Activated CD8-positive, alpha-beta memory T cell treated with anti-CD3 and anti-CD28 coated beads, Interleukin-2, amount 50 U/mL, for 1 hour (primary cell): Measurements from ENCODE around the gene JAZF1.
"Not testable (repeated sequence)": the region's sequence is repeated elsewhere in the genome, so short reads cannot be mapped to it uniquely, and the experiment has no call there.

Source experiments
- DNase-seq: peaks from one replicate; pipeline ENCODE4 v3.0.0-alpha.2; 2020; ENCODE audit errors: extremely low read depth

The JAZF1 gene

GRCh38 chr7:27873981-27874957, 306.3 kb downstream of the JAZF1 start:
- no peak for DNase-seq

GRCh38 chr7:27872356-27873275, 308.0 kb downstream of the JAZF1 start:
- no peak for DNase-seq

- DNase-seq: no peak
Measured at GRCh38 chr7:27871866-27872265, 308.7 kb downstream of the JAZF1 start.

- DNase-seq: no peak
Measured at GRCh38 chr7:27871086-27871485, 309.5 kb downstream of the JAZF1 start.

- no peak for DNase-seq
Measured at GRCh38 chr7:27870595-27870994, 310.0 kb downstream of the JAZF1 start.

- DNase-seq: no peak
Measured at GRCh38 chr7:27869056-27869455, 311.5 kb downstream of the JAZF1 start.

GRCh38 chr7:27868131-27868550, 312.5 kb downstream of the JAZF1 start:
- DNase-seq: no peak

GRCh38 chr7:27866828-27867672, 313.5 kb downstream of the JAZF1 start:
- DNase-seq: no peak

- DNase-seq: no peak
Measured at GRCh38 chr7:27866256-27866655, 314.3 kb downstream of the JAZF1 start.

GRCh38 chr7:27863880-27864279, 316.7 kb downstream of the JAZF1 start:
- DNase-seq: no peak

- no peak for DNase-seq
Measured at GRCh38 chr7:27861747-27862146, 318.8 kb downstream of the JAZF1 start.

GRCh38 chr7:27860800-27861199, 319.8 kb downstream of the JAZF1 start:
- no peak for DNase-seq

GRCh38 chr7:27856703-27857485, 323.7 kb downstream of the JAZF1 start:
- DNase-seq: not testable (repeated sequence)

GRCh38 chr7:27850531-27850930, 330.1 kb downstream of the JAZF1 start:
- no peak for DNase-seq

- DNase-seq: no peak
Measured at GRCh38 chr7:27846388-27846787, 334.2 kb downstream of the JAZF1 start.

GRCh38 chr7:27843584-27844305, 336.9 kb downstream of the JAZF1 start:
- no peak for DNase-seq

- DNase-seq: no peak
Measured at GRCh38 chr7:27842851-27843250, 337.7 kb downstream of the JAZF1 start.

- no peak for DNase-seq
Measured at GRCh38 chr7:27842094-27842692, 338.4 kb downstream of the JAZF1 start.

GRCh38 chr7:27840760-27841364, 339.7 kb downstream of the JAZF1 start:
- DNase-seq: no peak
